GM10266 (cell line): Measurements from ENCODE around the gene GPC1.

Experiments
- DNase-seq: peaks from one replicate; pipeline ENCODE4 v3.0.0; 2012; ENCODE audit errors: extremely low spot score
- CTCF ChIP-seq: IDR thresholded peaks from 2 replicates; pipeline ENCODE4 v1.5.1; 2012; ENCODE audit warnings: mild to moderate bottlenecking, low read depth; ENCODE audit not compliant: control insufficient read depth, insufficient read depth; ENCODE audit errors: missing control alignments

Gene GPC1

GRCh38 chr2:240390091-240391073, 45.1 kb upstream of the GPC1 start:
- no peak for TF ChIP-seq CTCF
- no peak for DNase-seq

GRCh38 chr2:240391111-240392051, 44.1 kb upstream of the GPC1 start:
- DNase-seq: no peak
- no peak for TF ChIP-seq CTCF

GRCh38 chr2:240392084-240392947, 43.1 kb upstream of the GPC1 start:
- DNase-seq: no peak
- TF ChIP-seq CTCF: no peak

- TF ChIP-seq CTCF: no peak
- no peak for DNase-seq
These were observed 42.3 kb upstream of the GPC1 start for GRCh38 chr2:240392948-240393830.

DNA sequence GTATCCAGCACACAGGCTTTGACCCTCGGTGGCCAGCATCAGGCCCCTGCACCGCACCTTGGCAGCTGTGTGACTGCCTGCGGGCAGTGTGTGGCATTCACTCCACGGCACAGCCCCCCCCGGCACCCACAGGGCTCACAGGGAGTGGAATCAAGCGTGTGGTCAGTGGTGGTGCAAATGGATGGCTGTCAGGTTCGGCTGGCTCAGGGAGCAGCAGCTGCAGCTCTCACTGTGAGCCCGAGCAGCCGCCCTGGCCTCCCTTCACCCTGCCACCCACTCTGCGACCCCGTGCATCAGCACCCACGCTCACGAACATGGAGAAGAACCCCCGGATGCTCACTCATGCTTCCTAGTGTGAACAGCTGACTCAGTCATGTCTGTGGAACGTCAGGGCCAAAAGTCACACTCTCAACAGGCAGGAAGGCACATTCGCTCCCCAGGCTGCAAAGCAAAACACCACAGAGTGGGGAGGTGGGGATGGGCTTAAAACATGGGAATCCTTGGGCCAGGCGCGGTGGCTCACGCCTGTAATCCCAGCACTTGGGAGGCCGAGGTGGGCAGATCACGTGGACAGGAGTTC, 41.5 kb upstream of the GPC1 start:
- no peak for TF ChIP-seq CTCF
- no peak for DNase-seq
